ENCODE data around the gene ZIK1. TPM values are rescaled to one million over a fixed set of nuclear protein-coding genes. Genes with fewer than 3 reads are reported as not detected.

ZIK1 gene
- total RNA-seq (10 to 100 TPM in 1 of 2 experiments, 1 to 10 TPM in 1; 9.7 to 10.9 TPM), polyA plus RNA-seq (7.6 TPM)

DNA sequence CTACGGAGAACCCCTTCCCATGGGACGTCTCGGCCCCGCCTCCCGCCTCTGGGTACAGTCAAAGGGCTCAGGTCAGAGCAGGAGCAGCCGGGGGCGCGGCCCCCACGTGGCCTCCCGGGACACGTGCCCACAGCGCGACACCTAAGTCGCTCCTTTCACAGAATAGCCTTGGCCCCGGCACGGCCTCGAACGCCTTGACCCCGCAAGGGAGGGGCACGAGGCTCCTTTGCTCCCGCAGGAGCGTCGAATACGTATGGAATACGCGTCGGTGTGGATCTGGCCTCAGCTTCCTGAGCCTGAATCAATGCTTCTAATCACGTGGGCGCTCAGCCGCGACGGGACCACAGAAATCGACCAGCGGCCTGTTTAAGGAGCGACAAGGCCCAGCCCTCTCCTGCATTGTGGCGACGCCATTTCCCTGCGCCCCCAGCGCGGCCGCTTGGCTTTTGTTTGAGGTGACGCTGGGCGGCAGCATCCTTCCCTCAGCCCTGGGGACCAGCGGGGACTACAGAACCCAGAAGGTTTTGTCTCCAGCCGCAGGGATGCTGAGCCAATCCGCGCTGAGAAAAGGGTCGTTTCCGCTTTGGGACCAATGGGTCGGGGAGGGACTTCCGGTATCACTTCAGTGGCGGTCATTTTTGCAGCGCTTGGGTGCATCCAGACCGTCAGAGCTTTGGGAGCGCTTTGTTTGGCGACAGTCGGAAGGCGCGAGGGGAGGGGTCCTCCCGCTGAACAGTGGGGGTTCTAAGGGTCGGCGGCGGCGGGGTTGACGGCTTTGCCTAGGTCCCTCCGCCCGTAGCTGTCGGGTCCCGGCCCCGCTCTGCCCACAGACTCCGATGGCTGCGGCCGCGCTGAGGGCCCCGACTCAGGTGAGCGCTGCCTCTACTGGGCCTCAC lies at the start of gene ZIK1:
Gene ZIK1, plus strand, starts transcription at position 625 of the 896 bp plus-strand sequence. Its CDS starts 212 bp downstream, at position 837.
- Histone ChIP-seq H3K27ac (ENCODE audit: low read depth, low read length) (no peak within 1 kb of the TSS), H3K4me1 (ENCODE audit: insufficient read depth, low read length) (peaks cover 23% of the 10 kb centered on the region), H3K9me3 (ENCODE audit: low read length) (peaks cover 30% of the 10 kb centered on the region), H3K36me3 (ENCODE audit: insufficient read depth, low read length) (peaks cover 8% of the 10 kb centered on the region), H3K27me3 (ENCODE audit: insufficient read depth, low read length, poor library complexity, severe bottlenecking) (no peaks in the 10 kb centered on the region), H3K4me3 (ENCODE audit: low read length) (peak within 1 kb of the TSS; percentile 71)
- Mint-ChIP-seq H3K4me3 (peak within 1 kb of the TSS; percentile 88 to 98 (median 91)), H3K27ac (peak within 1 kb of the TSS; percentile 32 to 89 (median 80)), H3K9me3 (peaks cover 16 to 70% (median 59%) of the 10 kb centered on the region in 5 donors), H3K27me3 (no peaks in the 10 kb centered on the region), H3K4me1 (peaks cover 21 to 32% (median 23%) of the 10 kb centered on the region in 3 donors), H3K36me3 (peaks cover 29 to 64% (median 45%) of the 10 kb centered on the region in 3 donors)
- CTCF ChIA-PET = interaction anchor here (1.2 kb wide), 1 partner anchor 30 kb away, joined by 3 read pairs; the partner anchor contains the start of gene ZNF134
- peak; percentile 75 to 94 (median 87) for DNase-seq
- POLR2A ChIA-PET = interaction anchor here (0.5 to 1.2 kb wide), 3 partner anchors 30 to 749 kb away, joined by 3 to 4 read pairs (median 3); partner anchors contain the start of genes ZNF134 and ZNF587

DNA sequence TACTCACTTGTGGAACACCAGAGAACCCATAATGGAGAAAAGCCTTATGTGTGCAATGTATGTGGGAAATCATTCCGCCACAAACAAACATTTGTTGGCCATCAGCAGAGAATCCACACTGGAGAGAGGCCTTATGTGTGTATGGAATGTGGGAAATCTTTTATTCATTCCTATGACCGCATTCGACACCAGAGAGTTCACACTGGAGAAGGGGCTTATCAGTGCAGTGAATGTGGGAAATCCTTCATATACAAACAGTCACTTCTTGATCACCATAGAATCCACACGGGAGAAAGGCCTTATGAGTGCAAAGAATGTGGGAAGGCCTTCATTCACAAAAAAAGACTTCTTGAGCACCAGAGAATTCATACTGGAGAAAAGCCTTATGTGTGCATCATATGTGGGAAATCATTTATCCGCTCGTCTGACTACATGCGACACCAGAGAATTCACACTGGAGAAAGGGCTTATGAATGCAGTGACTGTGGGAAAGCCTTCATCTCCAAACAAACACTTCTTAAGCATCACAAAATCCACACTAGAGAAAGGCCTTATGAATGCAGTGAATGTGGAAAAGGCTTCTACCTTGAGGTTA lies 45.9 kb upstream of the ZIK1 start:
- POLR2A ChIA-PET = no interaction called here
- peaks cover 59% of the 10 kb centered on the region for H3K36me3 ChIP-seq (ENCODE audit: insufficient read depth, low read length)

DNA sequence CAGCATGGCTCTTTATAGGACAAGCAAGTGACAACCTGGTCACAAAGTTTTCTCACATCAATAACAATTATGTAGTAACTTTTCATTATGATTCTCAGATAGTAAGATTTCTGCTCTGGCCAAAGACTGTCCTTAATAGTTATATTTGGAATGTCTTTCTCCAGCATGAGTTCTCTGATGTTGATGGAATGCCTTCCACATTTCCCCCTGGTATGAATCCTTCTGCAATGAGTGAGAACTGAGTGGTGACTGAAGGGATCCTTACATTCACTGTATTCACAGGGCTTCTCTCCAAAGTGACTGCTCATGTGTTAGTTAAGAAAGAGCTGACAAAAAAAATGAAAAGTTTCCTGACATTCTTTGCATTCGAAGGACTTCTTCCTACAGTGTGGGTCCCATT lies 37.4 kb upstream of the ZIK1 start:
- ChIA-PET CTCF (no interaction called here), POLR2A (no interaction called here)
- Mint-ChIP-seq H3K27me3 (peaks cover 0 to 2% of the 10 kb centered on the region in 2 donors), H3K36me3 (peaks cover 63 to 92% (median 88%) of the 10 kb centered on the region in 3 donors), H3K4me1 (peaks cover 0 to 4% (median 3%) of the 10 kb centered on the region in 3 donors), H3K4me3 (no peak overlapping the region), H3K9me3 (peaks cover 57 to 97% (median 96%) of the 10 kb centered on the region in 5 donors), H3K27ac (no peak overlapping the region)
- Histone ChIP-seq H3K36me3 (ENCODE audit: insufficient read depth, low read length) (peaks cover 55% of the 10 kb centered on the region), H3K4me1 (ENCODE audit: insufficient read depth, low read length) (no peaks in the 10 kb centered on the region), H3K9me3 (ENCODE audit: low read length) (peaks cover 72% of the 10 kb centered on the region), H3K4me3 (ENCODE audit: low read length) (no peak overlapping the region), H3K27ac (ENCODE audit: low read depth, low read length) (no peak overlapping the region), H3K27me3 (ENCODE audit: insufficient read depth, low read length, poor library complexity, severe bottlenecking) (no peaks in the 10 kb centered on the region)
- no peak for DNase-seq

More for the DNA sequence above, 45.9 kb upstream of the ZIK1 start:
- Histone ChIP-seq H3K9me3 (ENCODE audit: low read length) (peaks cover 81% of the 10 kb centered on the region), H3K27me3 (ENCODE audit: insufficient read depth, low read length, poor library complexity, severe bottlenecking) (no peaks in the 10 kb centered on the region), H3K4me3 (ENCODE audit: low read length) (peak overlapping the region; percentile 26), H3K27ac (ENCODE audit: low read depth, low read length) (no peak overlapping the region), H3K4me1 (ENCODE audit: insufficient read depth, low read length) (no peaks in the 10 kb centered on the region)
- H3K9me3 Mint-ChIP-seq = peaks cover 47 to 100% (median 97%) of the 10 kb centered on the region in 5 donors
- H3K4me3 Mint-ChIP-seq = no peak overlapping the region
- CTCF ChIA-PET = no interaction called here
- H3K36me3 Mint-ChIP-seq = peaks cover 64 to 94% (median 94%) of the 10 kb centered on the region in 3 donors
- H3K27ac Mint-ChIP-seq = no peak overlapping the region
- peaks cover 0 to 1% (median 0%) of the 10 kb centered on the region in 3 donors for H3K4me1 Mint-ChIP-seq
- peaks cover 0 to 3% of the 10 kb centered on the region in 2 donors for H3K27me3 Mint-ChIP-seq
- DNase-seq = no peak

DNA sequence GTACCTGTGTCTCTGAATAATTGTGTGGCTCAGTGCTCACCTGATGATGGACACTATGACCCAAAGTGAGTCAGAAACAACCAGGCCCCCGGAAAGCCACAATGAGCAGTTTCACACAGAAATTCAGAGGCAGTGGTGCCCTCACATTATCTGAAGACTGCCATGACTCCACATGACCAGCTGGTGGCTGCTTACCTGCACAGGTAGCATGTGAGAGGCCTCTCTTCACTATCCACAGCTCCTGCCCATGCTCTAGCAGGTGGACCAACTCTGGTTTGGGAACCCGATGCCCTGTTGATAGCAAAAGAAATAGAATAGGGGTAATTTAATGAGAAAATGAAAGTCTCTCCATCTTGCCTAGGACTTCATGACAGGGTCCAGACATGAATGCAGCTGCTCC lies 31.5 kb upstream of the ZIK1 start:
- peaks cover 0 to 2% of the 10 kb centered on the region in 2 donors for H3K27me3 Mint-ChIP-seq

DNA sequence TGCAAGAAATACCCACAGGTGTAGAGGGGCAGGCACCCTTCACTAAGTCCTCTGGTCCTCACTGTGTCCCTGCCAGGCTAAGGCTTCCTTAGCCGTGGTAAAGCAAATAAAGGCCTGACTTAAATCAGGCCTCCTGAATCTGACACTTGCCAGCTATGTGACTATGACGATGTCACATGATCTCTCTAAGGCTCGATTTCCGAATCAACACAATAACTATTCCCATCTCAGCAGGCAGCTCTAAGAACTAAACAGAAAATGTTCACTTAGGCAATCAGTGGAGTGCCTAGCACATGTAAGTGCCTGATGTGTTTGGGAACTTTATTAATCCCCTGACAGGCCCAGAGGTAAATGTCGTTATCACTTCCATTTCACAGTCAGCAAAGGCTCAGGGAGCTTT lies 26.3 kb upstream of the ZIK1 start:
- ChIA-PET POLR2A (interaction anchor here (0.6 kb wide), 1 partner anchor 536 kb away, joined by 3 read pairs; no protein-coding TSS in a partner anchor), CTCF (no interaction called here)
- no peaks in the 10 kb centered on the region for H3K27me3 ChIP-seq (ENCODE audit: insufficient read depth, low read length, poor library complexity, severe bottlenecking)
- peaks cover 31 to 68% (median 59%) of the 10 kb centered on the region in 3 donors for H3K36me3 Mint-ChIP-seq
- no peak overlapping the region for H3K27ac ChIP-seq (ENCODE audit: low read depth, low read length)
- no peak overlapping the region for H3K4me3 ChIP-seq (ENCODE audit: low read length)
- no peak for DNase-seq
- H3K4me1 Mint-ChIP-seq = peaks cover 34 to 40% (median 36%) of the 10 kb centered on the region in 3 donors
- peak overlapping the region; percentile 90 to 98 (median 97) for H3K4me3 Mint-ChIP-seq
- peaks cover 18 to 63% (median 35%) of the 10 kb centered on the region in 5 donors for H3K9me3 Mint-ChIP-seq
- H3K27me3 Mint-ChIP-seq = peaks cover 9 to 10% of the 10 kb centered on the region in 2 donors
- H3K36me3 ChIP-seq (ENCODE audit: insufficient read depth, low read length) = peaks cover 32% of the 10 kb centered on the region
- peak overlapping the region in 1 of 8 donors; percentile 21 for H3K27ac Mint-ChIP-seq
- H3K4me1 ChIP-seq (ENCODE audit: insufficient read depth, low read length) = peaks cover 15% of the 10 kb centered on the region
- H3K9me3 ChIP-seq (ENCODE audit: low read length) = peaks cover 10% of the 10 kb centered on the region

More for the DNA sequence above, 31.5 kb upstream of the ZIK1 start:
- H3K9me3 ChIP-seq (ENCODE audit: low read length) = peaks cover 52% of the 10 kb centered on the region
- H3K36me3 ChIP-seq (ENCODE audit: insufficient read depth, low read length) = peaks cover 78% of the 10 kb centered on the region
- CTCF ChIA-PET = no interaction called here
- Mint-ChIP-seq H3K4me1 (peaks cover 2 to 13% (median 9%) of the 10 kb centered on the region in 3 donors), H3K9me3 (peaks cover 41 to 83% (median 69%) of the 10 kb centered on the region in 5 donors), H3K36me3 (peaks cover 70 to 100% (median 97%) of the 10 kb centered on the region in 3 donors), H3K27ac (no peak overlapping the region), H3K4me3 (no peak overlapping the region)
- H3K4me3 ChIP-seq (ENCODE audit: low read length) = no peak overlapping the region
- no peak overlapping the region for H3K27ac ChIP-seq (ENCODE audit: low read depth, low read length)
- DNase-seq = no peak
- no peaks in the 10 kb centered on the region for H3K27me3 ChIP-seq (ENCODE audit: insufficient read depth, low read length, poor library complexity, severe bottlenecking)
- POLR2A ChIA-PET = no interaction called here
- H3K4me1 ChIP-seq (ENCODE audit: insufficient read depth, low read length) = no peaks in the 10 kb centered on the region

DNA sequence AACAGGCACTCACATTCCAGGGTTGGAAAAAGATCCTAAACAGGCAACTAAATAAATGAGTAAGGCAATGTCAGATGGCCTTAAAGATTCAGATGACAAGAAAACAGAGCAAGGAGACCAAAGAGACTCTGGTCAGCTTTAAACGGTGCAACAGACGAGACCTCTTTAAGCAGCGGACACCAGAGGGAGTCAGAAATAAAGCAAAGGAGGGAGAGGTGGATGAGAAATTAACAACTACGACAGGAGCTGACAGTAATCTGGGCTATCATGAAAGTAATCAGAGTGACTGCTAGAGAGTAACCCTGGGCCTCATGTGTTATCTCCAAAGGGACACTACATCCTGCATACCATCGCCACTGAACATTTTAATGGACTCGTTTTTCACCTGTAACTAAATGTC lies 25.4 kb upstream of the ZIK1 start:
- H3K27me3 ChIP-seq (ENCODE audit: insufficient read depth, low read length, poor library complexity, severe bottlenecking) = no peaks in the 10 kb centered on the region
- Mint-ChIP-seq H3K4me1 (peaks cover 34 to 40% (median 36%) of the 10 kb centered on the region in 3 donors), H3K36me3 (peaks cover 27 to 62% (median 52%) of the 10 kb centered on the region in 3 donors), H3K9me3 (peaks cover 16 to 63% (median 30%) of the 10 kb centered on the region in 5 donors), H3K27ac (peak overlapping the region; percentile 30 to 95 (median 80)), H3K4me3 (peak overlapping the region; percentile 90 to 98 (median 97)), H3K27me3 (peaks cover 13% of the 10 kb centered on the region in 2 donors)
- POLR2A ChIA-PET = interaction anchor here (0.6 kb wide), 1 partner anchor 535 kb away, joined by 3 read pairs; no protein-coding TSS in a partner anchor
- no peak overlapping the region for H3K27ac ChIP-seq (ENCODE audit: low read depth, low read length)
- peak overlapping the region; percentile 85 for H3K4me3 ChIP-seq (ENCODE audit: low read length)
- peaks cover 2% of the 10 kb centered on the region for H3K9me3 ChIP-seq (ENCODE audit: low read length)
- no peak for DNase-seq
- peaks cover 28% of the 10 kb centered on the region for H3K36me3 ChIP-seq (ENCODE audit: insufficient read depth, low read length)
- peaks cover 15% of the 10 kb centered on the region for H3K4me1 ChIP-seq (ENCODE audit: insufficient read depth, low read length)
- CTCF ChIA-PET = no interaction called here

DNA sequence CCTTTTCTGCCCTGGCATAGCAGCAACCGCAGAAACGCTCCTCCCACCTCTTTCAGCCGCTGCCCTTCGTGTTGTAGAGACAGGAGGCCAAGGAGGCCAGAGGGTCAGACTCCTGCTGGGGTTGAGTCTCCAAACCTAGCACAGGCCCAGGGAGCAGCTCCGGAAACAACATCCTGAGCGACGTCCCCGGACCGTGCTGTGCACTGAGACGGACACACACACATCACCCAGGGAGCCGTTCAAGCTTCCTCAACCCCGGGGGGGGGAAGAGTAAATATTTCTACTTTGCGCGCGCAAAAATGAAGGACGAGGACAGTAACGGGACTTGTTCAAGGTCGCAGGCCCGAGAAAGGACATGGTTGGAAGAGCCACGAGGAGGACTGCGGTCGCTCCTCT lies 24.9 kb upstream of the ZIK1 start:
- Mint-ChIP-seq H3K9me3 (peaks cover 19 to 61% (median 34%) of the 10 kb centered on the region in 5 donors), H3K4me3 (peak overlapping the region; percentile 90 to 98 (median 97)), H3K4me1 (peaks cover 34 to 40% (median 36%) of the 10 kb centered on the region in 3 donors), H3K36me3 (peaks cover 27 to 60% (median 47%) of the 10 kb centered on the region in 3 donors), H3K27me3 (peaks cover 13 to 14% of the 10 kb centered on the region in 2 donors), H3K27ac (peak overlapping the region; percentile 30 to 95 (median 89))
- Histone ChIP-seq H3K36me3 (ENCODE audit: insufficient read depth, low read length) (peaks cover 25% of the 10 kb centered on the region), H3K27me3 (ENCODE audit: insufficient read depth, low read length, poor library complexity, severe bottlenecking) (no peaks in the 10 kb centered on the region), H3K4me1 (ENCODE audit: insufficient read depth, low read length) (peaks cover 15% of the 10 kb centered on the region), H3K9me3 (ENCODE audit: low read length) (no peaks in the 10 kb centered on the region), H3K4me3 (ENCODE audit: low read length) (peak overlapping the region; percentile 85), H3K27ac (ENCODE audit: low read depth, low read length) (peak overlapping the region; percentile 49)
- peak in 1 of 5 donors; percentile 27 for DNase-seq
- CTCF ChIA-PET = no interaction called here
- POLR2A ChIA-PET = no interaction called here

All from CD8-positive, alpha-beta memory T cell (primary cell).